HG03442 (cell line): Measurements from ENCODE around the gene PRKCD.
"Not testable (repeated sequence)": the region's sequence is repeated elsewhere in the genome, so short reads cannot be mapped to it uniquely, and the experiment has no call there.

Experiments
- ATAC-seq: cut with Tn5 transposase; IDR thresholded peaks from one replicate; pipeline ENCODE4 v1.9.1; 2021; ENCODE audit warnings: mild to moderate bottlenecking, moderate library complexity; ENCODE audit not compliant: unreplicated experiment

The PRKCD gene

DNA sequence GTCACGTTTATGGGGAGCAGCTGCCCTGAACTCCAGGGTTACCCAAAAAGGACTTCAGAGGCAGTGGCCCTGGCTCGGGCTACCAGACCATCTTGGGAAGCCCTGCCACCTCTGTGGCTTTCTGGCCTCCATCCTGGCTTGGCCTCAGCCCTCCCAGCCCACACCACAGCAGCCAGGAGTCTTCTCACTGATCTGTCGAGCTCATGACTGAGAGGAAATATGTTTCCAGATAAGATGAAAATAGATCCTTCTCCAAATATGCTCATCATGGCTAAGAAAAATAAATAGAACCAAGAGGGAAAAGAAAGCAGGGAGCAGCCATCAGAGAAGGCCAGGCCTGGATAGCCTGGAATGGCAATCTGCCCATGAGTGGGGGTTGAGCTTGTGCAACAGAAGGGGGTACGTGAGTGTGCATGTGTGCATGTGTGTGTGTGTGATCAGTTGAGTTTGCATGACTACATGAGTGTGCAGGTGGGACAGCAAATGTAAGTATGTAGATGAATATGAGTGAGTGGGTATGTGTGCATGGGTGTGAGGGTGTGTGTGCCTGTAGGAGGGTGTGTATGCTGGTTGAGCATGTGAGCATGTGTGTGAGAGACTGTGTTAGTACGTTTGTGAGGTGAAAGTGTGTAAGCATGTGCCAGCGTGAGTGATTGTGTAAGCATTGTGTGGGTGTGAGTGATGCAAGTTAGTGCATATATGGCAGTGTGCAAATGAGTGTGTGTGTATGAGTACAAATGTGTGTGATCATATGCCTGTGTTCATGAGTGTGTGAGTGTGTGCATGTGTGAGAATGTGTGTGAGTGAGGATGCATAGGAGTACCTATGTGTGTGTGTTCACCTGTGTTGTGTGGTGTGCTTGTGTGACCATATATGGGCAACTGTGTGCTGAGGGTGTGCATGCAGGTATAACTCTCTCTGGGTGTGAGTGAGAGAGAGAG, 20.8 kb upstream of the PRKCD start:
- ATAC-seq: no peak

DNA sequence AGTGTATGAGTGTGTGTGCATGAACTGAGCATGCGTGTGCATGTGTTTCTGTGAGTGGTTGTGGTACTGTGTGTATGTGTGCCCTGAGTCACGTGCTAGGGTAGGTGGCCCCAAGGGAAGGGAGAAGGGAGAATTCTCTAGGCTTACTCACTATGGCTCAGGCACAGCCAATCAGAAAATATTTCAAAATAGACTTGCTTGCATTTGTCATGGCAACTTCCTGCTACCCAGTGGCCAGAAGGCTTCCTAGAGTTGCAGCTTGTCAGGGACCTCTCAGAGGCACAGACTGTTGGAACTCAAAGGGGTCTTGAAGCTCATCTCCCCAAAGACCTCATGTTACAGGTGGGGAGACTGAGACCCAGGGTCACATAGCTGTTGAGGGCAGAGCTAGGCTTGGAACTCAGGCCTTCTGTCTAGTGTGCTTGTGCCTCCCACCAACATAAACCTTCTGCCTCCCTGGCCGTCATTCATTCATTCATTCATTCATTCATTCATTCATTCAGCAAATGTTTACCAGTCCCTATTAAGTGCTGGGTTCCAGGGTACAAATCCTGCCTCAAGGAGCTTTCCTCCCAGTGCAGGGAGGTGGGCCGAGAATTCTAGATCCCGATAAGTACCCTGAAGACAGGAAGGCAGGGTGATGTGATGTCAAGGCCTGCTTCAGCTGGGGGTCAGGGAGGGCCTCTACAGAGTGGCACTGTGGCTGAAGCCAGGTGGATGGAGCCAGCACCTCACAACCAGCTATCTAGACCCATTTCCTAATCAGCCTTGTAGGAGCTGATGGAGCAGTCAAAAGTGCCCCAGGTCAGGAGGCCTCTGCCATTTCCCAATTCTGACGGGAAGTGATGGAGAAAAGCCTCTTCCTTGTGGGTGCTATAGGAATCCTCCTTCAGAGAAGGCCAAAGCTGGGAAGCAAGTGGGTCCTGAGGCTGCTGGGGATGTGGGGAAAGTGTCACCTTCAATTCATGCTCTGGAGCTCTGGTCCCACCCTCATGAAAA, 19.9 kb upstream of the PRKCD start:
- no peak for ATAC-seq

DNA sequence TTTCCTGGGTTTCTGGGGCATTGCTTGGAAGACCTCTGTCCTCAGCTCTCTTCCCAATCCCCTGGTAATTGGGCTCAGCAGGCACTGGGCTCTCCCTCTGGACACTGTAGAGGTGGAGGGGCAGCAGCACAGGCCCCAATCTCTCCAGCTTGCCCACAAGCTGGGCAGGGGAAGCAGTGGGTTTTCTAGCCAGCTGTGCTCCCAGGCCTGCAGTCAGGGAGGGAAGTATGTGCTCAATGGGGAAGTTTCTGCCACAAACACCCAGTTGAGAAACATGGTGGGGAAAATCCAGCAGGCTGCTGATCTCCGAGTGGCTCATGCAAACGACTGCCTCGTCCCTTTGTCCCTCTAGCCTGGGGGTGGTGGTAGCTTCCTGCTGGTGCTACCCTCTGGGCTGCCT, 18.0 kb upstream of the PRKCD start:
- no peak for ATAC-seq

DNA sequence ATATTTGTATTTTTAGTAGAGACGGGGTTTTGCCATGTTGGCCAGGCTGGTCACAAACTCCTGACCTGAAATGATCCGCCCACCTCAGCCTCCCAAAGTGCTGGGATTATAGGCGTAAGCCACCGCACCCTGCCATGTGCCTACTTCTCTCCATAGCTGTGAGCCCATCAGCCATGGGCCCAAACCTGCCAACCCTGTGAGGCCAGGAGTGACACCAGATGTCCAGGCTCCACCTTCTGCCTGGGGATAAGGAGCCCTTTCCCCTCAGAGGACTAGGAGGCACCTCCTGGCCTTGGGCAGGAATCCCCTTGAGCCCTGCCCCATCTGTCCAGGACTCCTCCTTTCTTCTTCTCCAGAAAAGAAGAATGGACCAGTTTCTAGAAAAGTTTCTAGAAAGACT, 16.6 kb upstream of the PRKCD start:
- ATAC-seq: no peak

DNA sequence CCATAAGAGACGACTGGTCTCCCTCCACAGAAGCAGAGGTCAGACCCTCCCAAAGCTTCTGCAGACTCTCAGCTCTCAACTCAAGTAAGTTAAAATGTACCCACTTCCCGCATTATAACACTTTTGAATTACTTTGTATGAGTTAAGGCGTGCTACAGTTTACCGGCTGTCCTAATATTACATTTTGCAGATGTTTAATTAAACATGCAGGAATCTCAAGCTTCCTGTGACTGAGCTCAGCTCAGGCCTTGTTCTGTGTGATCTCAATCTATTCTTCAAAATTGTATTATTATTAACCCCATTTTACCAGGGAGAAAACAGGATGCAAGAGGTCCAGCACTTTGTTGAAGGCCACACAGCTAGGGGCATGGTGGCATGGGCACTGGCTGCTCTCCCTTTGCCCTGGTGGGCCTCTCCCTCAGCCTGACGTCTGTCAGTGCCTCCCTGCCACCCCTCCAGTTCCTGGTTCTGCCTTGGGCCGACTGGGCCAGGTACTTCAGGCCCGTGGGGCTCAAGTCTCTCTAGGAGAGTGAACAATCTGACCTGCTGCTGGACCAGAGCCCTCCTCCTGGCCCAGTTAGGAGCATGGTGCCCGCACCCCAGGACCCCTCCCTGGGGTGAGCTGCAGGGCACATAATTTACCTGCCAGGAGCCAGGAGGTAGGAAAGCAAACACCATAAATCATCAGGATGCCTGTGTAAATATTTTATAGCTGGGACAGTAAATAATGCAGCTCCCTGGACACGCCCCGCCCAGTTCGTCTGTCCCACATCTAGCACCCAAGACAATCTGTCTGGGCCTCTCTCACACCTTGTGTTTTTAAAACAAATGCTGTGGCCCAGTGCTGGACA, 15.9 kb upstream of the PRKCD start:
- no peak for ATAC-seq

DNA sequence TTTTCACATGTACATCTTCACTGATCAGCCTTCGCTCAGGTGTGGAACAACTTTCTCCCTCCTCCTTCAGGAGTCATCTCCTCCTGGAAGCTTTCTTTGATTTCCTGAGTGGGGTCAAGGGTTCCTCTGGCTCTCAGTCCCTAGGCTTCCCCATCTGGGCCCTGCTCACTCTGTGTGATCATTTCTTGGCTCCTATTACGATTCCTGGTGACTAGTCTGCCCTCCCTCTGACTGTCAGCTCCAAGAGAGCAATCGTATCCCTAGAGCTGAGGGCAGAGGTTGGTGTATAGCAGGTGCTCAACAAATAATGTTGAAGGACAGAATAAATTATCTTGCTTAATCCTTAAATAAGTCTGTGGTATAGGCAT, 15.3 kb upstream of the PRKCD start:
- no peak for ATAC-seq

DNA sequence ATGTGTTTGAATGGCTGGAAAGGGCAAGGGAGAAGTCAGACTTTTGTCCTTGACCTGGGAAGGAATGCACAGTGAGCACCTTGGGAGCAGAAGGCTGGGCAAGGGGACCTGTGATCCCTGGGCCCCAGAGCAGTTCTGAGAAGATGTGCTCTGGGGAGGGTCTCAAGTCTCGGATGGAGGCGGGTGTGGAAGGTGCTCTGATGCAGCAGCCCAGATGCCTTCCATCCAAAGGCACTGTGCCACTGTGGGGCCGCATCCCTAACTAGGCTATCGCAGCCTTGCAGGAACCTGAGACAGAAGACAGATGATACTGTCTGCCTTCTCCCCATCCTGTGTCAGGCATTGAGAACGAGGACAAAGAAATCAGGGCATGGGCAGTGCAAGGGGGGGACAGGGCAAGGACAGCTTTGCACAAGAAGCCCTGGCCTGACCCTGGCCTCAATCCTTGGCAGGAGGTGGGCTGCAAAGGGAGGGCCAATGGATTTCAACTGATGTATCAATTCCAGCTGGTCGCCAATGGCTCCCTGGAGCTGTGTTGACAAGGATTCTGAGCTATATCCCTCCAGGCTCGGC, 14.6 kb upstream of the PRKCD start:
- ATAC-seq: no peak

DNA sequence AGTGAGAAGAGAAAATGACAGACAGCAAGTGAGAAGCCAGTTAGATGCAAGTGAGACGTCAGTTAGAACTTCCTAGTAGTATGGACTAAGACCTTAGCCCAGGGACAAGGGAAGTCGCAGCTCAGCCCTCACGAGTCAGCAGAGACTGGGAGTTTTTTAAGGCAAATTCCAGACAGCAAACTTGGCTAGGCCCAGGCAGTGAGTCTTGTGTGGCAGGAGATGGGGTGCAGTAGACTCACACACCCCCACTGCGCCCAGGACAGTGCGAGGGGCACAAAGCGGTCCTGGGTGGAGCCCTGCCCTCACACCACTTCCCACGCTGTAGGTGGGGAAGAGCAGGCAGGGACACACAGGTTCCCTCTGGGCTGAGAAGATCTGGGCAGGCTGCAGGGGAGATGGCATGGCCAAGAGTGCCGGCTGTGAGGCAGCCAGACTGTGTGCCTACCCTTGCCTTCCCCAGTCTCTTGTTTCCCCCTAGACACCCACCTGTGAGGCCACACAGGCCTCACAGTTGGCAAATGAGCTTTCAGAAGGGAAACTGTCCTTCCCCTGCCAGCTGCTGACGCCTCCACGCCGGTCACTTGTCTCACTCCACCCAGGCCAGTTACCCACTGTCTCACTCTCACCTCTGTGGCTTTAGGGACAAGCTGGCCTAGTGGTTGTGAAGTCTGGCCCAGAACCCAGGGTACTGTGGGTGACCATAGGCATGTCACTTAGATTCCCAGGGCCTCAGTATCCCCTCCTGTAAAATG, 13.7 kb upstream of the PRKCD start:
- ATAC-seq: no peak

DNA sequence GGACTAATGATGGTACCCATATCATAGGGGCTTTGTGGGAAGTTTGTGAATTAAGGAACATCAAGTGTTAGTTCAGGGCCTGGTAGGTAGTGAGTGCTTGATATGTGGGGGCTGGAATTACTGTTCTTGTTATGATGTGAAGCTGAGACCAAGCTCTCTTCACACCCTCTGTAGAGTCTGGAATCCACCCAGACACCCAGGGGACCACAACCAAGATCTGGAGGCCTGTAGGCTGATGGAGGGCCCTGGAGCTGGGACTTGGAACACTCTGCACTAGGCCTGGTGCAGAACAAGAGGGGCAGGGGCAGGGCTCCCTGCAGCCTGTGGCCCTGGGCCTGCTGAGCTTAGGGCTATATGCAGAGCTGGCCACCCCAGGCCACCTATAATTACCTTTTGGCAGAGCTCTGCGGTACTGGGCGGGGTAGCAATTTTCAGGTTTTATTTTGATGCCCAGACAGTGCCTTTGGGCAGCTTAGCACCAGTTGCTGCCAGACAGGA, 13.1 kb upstream of the PRKCD start:
- no peak for ATAC-seq

DNA sequence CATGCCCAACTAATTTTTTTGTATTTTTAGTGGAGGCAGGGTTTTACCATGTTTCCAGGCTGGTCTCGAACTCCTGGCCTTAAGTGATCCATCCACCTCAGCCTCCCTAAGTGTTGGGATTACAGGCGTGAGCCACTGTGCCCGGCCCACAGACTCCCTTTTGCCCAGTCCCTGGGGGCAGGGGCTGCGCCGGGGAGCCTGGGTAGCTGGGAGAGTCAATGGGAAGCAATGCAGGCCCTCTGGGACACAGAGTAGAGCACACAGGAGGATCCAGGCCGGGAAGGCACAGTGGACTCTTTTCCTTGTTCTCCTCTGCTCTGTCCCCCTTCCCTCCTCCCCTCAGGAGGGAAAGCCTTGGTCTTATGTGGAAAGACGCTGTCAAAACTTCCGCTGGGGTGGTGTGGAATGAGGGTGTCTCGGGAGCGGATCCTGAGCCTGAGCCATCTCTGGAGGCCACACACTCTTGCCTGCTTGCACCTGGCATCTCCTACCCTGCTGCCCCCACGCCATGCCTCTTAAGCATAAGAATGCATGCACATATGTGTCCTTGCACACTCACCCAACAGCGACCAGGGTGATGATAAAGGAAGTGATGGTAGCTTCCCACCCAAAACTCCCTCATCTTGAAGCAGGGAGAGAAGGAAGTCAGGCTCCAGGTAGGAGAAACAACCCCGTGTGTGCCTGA, 11.9 kb upstream of the PRKCD start:
- no peak for ATAC-seq

DNA sequence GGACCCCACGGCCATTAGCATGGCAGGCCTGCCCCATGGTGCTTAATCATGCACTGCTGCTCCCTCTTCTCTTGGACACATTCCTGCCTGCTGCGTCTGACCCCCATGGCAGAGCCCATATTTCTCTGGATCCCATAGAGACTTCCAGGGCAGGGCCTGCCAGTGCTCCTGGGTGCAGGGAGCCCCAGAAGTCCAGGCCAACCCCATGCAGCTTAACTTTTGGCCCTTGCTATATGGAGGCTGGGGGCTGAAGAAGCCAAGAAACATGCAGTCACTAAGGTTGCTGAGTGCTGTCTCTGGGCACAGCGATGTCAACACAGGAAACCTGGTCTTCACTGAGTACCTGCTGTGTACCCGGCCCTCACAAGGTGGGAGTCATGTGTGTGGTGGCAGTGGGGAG, 11.3 kb upstream of the PRKCD start:
- no peak for ATAC-seq

DNA sequence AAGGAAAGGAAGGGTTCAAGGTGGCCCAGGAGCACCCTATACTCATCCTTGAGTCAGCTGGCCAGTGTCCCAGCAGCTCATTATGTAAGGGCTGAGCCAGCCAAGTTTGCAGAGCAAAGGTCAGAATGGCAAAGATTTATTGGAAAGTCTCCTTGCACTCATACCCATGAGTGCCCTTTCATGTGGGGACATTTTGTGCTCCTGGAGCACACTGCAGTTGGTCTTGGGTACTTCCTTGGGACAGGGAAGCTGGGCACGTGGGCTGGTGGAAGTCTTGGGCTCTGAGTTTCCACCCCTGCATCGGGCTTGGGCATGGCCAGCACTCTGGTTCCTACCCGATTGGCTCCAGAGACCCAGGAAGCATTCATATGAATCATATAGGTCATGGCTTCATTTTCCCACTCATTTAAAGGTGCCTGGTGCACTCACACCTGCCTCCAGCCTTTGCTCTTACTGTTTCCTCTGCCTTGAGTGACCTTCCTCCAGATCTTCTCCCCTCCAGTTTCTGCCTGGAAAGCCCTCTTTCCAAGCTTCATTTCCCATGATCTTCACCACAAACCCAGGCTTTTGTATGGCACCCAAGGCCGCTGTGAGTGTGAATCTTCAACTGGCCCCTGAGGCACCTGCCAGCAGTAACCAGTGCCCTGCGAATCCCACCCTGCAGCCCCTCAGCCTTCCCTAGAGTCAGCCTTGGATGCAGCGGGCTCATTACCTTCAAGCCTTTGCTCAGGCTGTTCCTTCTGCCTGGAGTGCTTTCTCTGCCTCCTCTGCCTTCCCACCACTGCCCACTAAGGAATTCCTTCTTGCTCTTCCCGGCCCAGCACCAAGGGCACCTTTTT, 10.5 kb upstream of the PRKCD start:
- ATAC-seq: no peak

DNA sequence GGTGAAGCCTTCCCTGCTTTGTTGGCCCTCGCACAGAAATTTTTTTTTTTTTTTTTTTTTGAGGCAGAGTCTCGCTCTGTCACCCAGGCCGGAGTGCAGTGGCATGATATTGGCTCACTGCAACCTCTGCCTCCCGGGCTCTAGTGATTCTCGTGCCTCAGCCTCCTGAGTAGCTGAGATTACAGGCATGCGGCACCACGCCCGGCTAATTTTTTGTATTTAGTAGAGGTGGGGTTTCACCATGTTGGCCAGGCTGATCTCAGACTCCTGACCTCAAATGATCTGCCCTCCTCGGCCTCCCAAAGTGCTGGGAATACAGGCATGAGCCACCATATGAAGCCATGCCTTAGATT, 9.9 kb upstream of the PRKCD start:
- not testable (repeated sequence) for ATAC-seq

DNA sequence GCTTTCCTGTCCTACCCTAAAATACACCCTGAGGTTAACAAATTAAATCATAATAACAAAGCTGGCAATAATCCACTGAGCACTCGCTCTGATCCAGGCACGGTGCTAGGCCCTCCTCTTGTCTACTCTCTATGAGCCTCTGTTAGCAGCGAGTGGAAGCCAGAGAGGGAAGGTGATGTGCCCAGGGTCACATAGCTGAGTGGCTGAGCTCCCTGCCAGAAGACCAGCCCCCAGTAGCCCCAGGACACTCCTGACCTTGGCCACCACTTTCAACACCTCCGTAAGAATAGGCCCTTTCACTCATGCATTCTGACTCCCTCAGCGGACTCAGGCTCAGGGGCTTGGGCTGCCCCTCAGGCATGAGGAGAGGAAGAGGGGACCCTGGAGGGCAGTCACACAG, 9.5 kb upstream of the PRKCD start:
- no peak for ATAC-seq

DNA sequence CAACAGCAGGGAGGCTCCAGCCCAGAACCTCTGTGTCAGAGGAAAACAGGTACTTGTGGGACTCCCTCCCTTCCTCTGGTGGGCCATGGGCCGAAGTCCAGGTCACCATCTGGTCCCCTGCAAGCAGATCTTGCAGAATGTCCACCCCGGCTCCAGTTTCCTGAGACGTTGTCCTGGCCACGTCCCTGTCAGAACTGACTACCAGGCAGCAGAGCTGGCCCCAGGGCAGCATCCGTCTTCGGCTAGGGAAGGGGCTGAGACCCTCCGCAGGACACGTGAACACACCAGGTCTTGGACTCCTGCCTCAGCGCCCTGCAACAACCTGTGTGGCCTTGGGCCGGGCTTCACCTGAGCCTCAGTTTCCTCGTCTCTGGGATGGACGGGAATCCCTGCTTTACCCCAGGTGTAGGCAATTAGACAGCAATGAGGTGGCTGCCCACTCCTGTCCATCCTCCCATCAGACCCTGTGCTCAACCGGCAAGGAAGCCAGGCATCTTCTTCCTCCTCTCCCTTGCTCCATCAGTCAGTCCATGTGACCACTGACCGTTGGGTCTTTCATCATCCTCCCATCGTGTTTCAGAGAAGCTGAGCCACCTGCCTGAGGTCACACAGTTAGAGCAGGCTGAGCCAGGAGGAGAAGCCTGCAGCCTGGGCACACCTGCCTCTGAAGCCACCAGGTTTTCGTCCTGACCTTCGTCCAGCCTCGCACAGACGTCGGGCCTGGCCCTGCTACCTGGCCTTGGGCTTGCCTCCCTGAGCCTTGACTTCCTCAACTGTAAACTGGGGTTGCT, 8.9 kb upstream of the PRKCD start:
- ATAC-seq: no peak

DNA sequence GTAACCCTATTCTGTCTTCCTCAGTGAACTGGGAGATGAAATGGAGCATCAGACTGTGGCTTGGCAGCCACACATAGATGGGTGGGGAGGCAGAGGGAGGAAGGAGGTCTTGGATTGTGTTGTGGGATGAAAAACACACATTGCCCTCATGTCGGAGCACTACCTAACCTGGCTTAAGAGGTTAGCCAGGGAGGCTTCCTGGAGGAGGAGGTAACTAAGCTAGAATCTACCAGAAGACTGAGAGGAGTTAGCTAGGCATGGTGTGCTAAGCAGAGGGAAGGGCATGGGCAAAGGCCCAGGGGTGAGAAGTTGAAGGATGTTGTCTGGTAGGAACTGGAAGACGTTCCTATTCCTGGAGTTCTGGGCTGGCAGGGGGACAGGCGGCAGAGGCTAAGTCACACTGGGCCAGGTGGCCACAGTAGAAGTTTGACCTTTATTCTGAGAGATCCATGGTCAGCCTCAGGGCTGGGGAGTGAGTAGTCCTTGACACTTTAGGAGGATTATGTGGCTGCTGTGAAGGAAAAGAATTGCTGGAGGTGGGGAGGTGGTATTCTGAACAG, 7.7 kb upstream of the PRKCD start:
- ATAC-seq: no peak

DNA sequence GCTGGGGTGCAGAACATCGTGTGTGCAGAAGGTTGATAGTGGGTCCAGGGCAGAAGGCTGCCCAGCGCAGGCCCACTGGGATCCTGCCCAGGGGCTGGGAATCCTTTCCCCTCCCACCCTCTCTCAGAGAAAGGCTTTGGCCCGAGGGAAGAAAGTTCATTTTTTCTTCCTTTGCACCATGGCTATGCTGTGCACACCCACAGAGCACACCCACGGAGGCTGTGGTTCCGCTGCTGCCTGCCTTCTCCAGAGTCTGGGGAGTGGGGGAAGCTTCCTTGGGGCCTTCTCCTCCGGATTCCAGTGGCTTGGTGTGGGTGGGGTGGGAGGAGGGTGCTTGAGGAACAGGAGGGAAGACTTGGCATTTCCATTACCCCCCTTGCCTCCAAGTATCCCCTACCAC, 7.0 kb upstream of the PRKCD start:
- ATAC-seq: no peak
